Astrocyte (in vitro differentiated cells and primary cell): Measurements from ENCODE around the gene PPP1R2. TPM values are rescaled to one million over a fixed set of nuclear protein-coding genes. Genes with fewer than 3 reads are reported as not detected.

ENCODE experiments used
- DNase-seq: peaks from one replicate; pipeline ENCODE4 v3.0.0-alpha.2; 2010; ENCODE audit warnings: low read depth
- FAIRE-seq: peaks from 2 replicates; lab custom pipeline; 2011; peaks lifted over from hg19 to GRCh38; lab: Jason Lieb, UNC
- H2AFZ ChIP-seq: 2 replicates; pipeline ENCODE4 v1.6.0; 2012; ENCODE audit warnings: low read depth, low read length, inconsistent platforms
- H3K27ac ChIP-seq: 2 replicates; pipeline ENCODE4 v1.5.1; 2011; ENCODE audit warnings: low read depth, low read length, inconsistent platforms
- H3K27me3 ChIP-seq: 2 replicates; pipeline ENCODE4 v1.6.0; 2011; ENCODE audit warnings: low read length, inconsistent platforms; ENCODE audit not compliant: insufficient read depth
- H3K36me3 ChIP-seq: 2 replicates; pipeline ENCODE4 v1.5.1; 2011; ENCODE audit warnings: low read length, inconsistent platforms; ENCODE audit not compliant: insufficient read depth
- H3K4me1 ChIP-seq: 2 replicates; pipeline ENCODE4 v1.5.1; 2011; ENCODE audit warnings: low read length, inconsistent platforms; ENCODE audit not compliant: insufficient read depth
- H3K4me2 ChIP-seq: 2 replicates; pipeline ENCODE4 v1.6.0; 2012; ENCODE audit warnings: low read length, inconsistent platforms
- H3K4me3 ChIP-seq: 2 replicates; pipeline ENCODE4 v1.5.1; 2011; ENCODE audit warnings: low read depth, mild to moderate bottlenecking, low read length, inconsistent platforms; ENCODE audit not compliant: insufficient read depth
- H3K79me2 ChIP-seq: 2 replicates; pipeline ENCODE4 v1.6.0; 2012; ENCODE audit warnings: mild to moderate bottlenecking, low read length, inconsistent platforms; ENCODE audit not compliant: insufficient read depth
- H3K9ac ChIP-seq: 2 replicates; pipeline ENCODE4 v1.6.0; 2012; ENCODE audit warnings: mild to moderate bottlenecking, low read length, inconsistent platforms
- H3K9me3 ChIP-seq: 2 replicates; pipeline ENCODE4 v1.5.1; 2012; ENCODE audit warnings: low read depth, mild to moderate bottlenecking, low read length, inconsistent platforms; ENCODE audit not compliant: insufficient read depth
- H4K20me1 ChIP-seq: 2 replicates; pipeline ENCODE4 v1.6.0; 2012; ENCODE audit warnings: low read length, inconsistent platforms; ENCODE audit not compliant: insufficient read depth
- H3K27ac Mint-ChIP-seq: one replicate; pipeline ENCODE4 v1.8.0; 2021; ENCODE audit warnings: mild to moderate bottlenecking, mixed read lengths; ENCODE audit not compliant: unreplicated experiment
- H3K27me3 Mint-ChIP-seq: one replicate; pipeline ENCODE4 v1.8.0; 2021; ENCODE audit warnings: low read depth, mixed read lengths; ENCODE audit not compliant: unreplicated experiment
- H3K36me3 Mint-ChIP-seq: one replicate; pipeline ENCODE4 v1.8.0; 2021; ENCODE audit warnings: low read depth, mixed read lengths; ENCODE audit not compliant: unreplicated experiment
- H3K4me1 Mint-ChIP-seq: one replicate; pipeline ENCODE4 v1.8.0; 2021; ENCODE audit warnings: low read depth, mixed read lengths; ENCODE audit not compliant: unreplicated experiment
- H3K4me3 Mint-ChIP-seq: one replicate; pipeline ENCODE4 v1.8.0; 2021; ENCODE audit warnings: mild to moderate bottlenecking, moderate library complexity, mixed read lengths; ENCODE audit not compliant: unreplicated experiment
- H3K9me3 Mint-ChIP-seq: one replicate; pipeline ENCODE4 v1.8.0; 2021; ENCODE audit warnings: mild to moderate bottlenecking, mixed read lengths; ENCODE audit not compliant: unreplicated experiment
- CTCF ChIP-seq: IDR thresholded peaks from 2 replicates; pipeline ENCODE4 v1.5.1; 2011; ENCODE audit warnings: low read depth, mild to moderate bottlenecking, inconsistent platforms, low read length, moderate library complexity; ENCODE audit not compliant: insufficient read depth
- EZH2 ChIP-seq: IDR thresholded peaks from 2 replicates; pipeline ENCODE4 v1.6.1; 2012; ENCODE audit warnings: mild to moderate bottlenecking, low read length, inconsistent platforms; ENCODE audit not compliant: insufficient read depth
- total RNA-seq: library from RNA; stranded (reverse); gene quantifications from 2 replicates; pipeline ENCODE4 v1.2.1, GENCODE V29; 2021

The PPP1R2 gene
- total RNA-seq, 1 donor from 2014 or later = 34.5 TPM

- Mint-ChIP-seq H3K27ac (no peak overlapping the region), H3K4me1 (no peaks in the 10 kb centered on the region), H3K4me3 (no peak overlapping the region), H3K9me3 (no peaks in the 10 kb centered on the region), H3K27me3 (peaks cover 10% of the 10 kb centered on the region), H3K36me3 (no peaks in the 10 kb centered on the region)
- Histone ChIP-seq H3K27ac (no peak overlapping the region), H4K20me1 (no peaks in the 10 kb centered on the region), H3K4me3 (no peak overlapping the region), H3K36me3 (no peaks in the 10 kb centered on the region), H3K9ac (no peak overlapping the region), H3K79me2 (no peaks in the 10 kb centered on the region), H3K4me1 (no peaks in the 10 kb centered on the region), H2AFZ (no peak overlapping the region), H3K27me3 (peaks cover 14% of the 10 kb centered on the region), H3K4me2 (no peak overlapping the region), H3K9me3 (no peaks in the 10 kb centered on the region)
- FAIRE-seq (no peak), DNase-seq (no peak)
- TF ChIP-seq CTCF = no peak
- TF ChIP-seq EZH2 = no peak
Observed at GRCh38 chr3:195559723-195560409, 16.7 kb upstream of the PPP1R2 start.

- no peaks in the 10 kb centered on the region for H4K20me1 ChIP-seq
- H3K4me3 ChIP-seq = no peak overlapping the region
- peak; percentile 16 for TF ChIP-seq CTCF
- TF ChIP-seq EZH2 = no peak
- FAIRE-seq (no peak), DNase-seq (no peak)
- no peak overlapping the region for H3K4me3 Mint-ChIP-seq
- H3K36me3 ChIP-seq = no peaks in the 10 kb centered on the region
- no peak overlapping the region for H3K27ac Mint-ChIP-seq
- no peaks in the 10 kb centered on the region for H3K9me3 Mint-ChIP-seq
- H3K9ac ChIP-seq = no peak overlapping the region
- peaks cover 10% of the 10 kb centered on the region for H3K27me3 Mint-ChIP-seq
- H3K36me3 Mint-ChIP-seq = no peaks in the 10 kb centered on the region
- no peaks in the 10 kb centered on the region for H3K4me1 ChIP-seq
- no peak overlapping the region for H3K27ac ChIP-seq
- H3K4me2 ChIP-seq = no peak overlapping the region
- H2AFZ ChIP-seq = no peak overlapping the region
- peaks cover 14% of the 10 kb centered on the region for H3K27me3 ChIP-seq
- H3K4me1 Mint-ChIP-seq = no peaks in the 10 kb centered on the region
- H3K79me2 ChIP-seq = no peaks in the 10 kb centered on the region
- no peaks in the 10 kb centered on the region for H3K9me3 ChIP-seq
Observed at GRCh38 chr3:195558602-195559001, 15.5 kb upstream of the PPP1R2 start.

GRCh38 chr3:195557322-195557721, 14.2 kb upstream of the PPP1R2 start:
- H3K9ac ChIP-seq = no peak overlapping the region
- Mint-ChIP-seq H3K36me3 (no peaks in the 10 kb centered on the region), H3K4me3 (no peak overlapping the region), H3K27ac (no peak overlapping the region), H3K4me1 (no peaks in the 10 kb centered on the region), H3K27me3 (peaks cover 5% of the 10 kb centered on the region), H3K9me3 (no peaks in the 10 kb centered on the region)
- H4K20me1 ChIP-seq = no peaks in the 10 kb centered on the region
- peaks cover 11% of the 10 kb centered on the region for H3K27me3 ChIP-seq
- no peak for FAIRE-seq
- H3K36me3 ChIP-seq = no peaks in the 10 kb centered on the region
- no peak overlapping the region for H3K4me2 ChIP-seq
- no peak overlapping the region for H3K4me3 ChIP-seq
- no peaks in the 10 kb centered on the region for H3K4me1 ChIP-seq
- H3K9me3 ChIP-seq = no peaks in the 10 kb centered on the region
- no peak for DNase-seq
- H3K27ac ChIP-seq = no peak overlapping the region
- H2AFZ ChIP-seq = no peak overlapping the region
- TF ChIP-seq EZH2 (no peak), CTCF (no peak)
- no peaks in the 10 kb centered on the region for H3K79me2 ChIP-seq
